Measurements from ENCODE around the gene ADNP2.

GRCh38 chr18:80143881-80144280 lies 34.8 kb downstream of the ADNP2 start:
- TF ChIP-seq POLR2A (IDR thresholded peaks at IDR 0.05; ENCODE audit: low read depth, low read length) (no peak), JUN (IDR thresholded peaks at IDR 0.05; ENCODE audit: borderline replicate concordance, insufficient read depth, insufficient read length, low read depth) (no peak), POLR2AphosphoS5 (IDR thresholded peaks at IDR 0.05; ENCODE audit: insufficient read depth, low read depth, low read length) (no peak), CTCF (IDR thresholded peaks at IDR 0.05; ENCODE audit: extremely low read depth in 1 of 2, insufficient read depth in 1 of 2, low read depth in 1 of 2, low read length in 2 of 2) (no peak), FOS (IDR thresholded peaks at IDR 0.05; ENCODE audit: borderline replicate concordance, insufficient read depth, low read length) (peak; percentile 27), GATA2 (IDR thresholded peaks at IDR 0.05; ENCODE audit: insufficient read depth, insufficient read length, low read depth, low read length) (no peak), EZH2 (IDR thresholded peaks at IDR 0.05; ENCODE audit: borderline replicate concordance, low read depth, low read length, severe bottlenecking) (no peak)
